NB4 (cell line): Measurements from ENCODE around the gene DRAXIN.

Source experiments
- CTCF ChIP-seq: IDR thresholded peaks from one replicate; pipeline ENCODE4 v1.5.1; 2012; ENCODE audit warnings: low read depth, low read length
- MAX ChIP-seq: IDR thresholded peaks from 2 replicates; pipeline ENCODE4 v1.6.1; 2011; ENCODE audit warnings: low read depth, low read length
- MYC ChIP-seq: IDR thresholded peaks from 2 replicates; pipeline ENCODE4 v1.6.1; 2011; ENCODE audit warnings: low read depth, low read length
- POLR2A ChIP-seq: IDR thresholded peaks from 2 replicates; pipeline ENCODE4 v1.6.1; 2011; ENCODE audit warnings: mild to moderate bottlenecking; ENCODE audit not compliant: insufficient read length; ENCODE audit errors: extremely low read depth

- TF ChIP-seq CTCF = no peak
- no peak for TF ChIP-seq POLR2A
- no peak for TF ChIP-seq MYC
- no peak for TF ChIP-seq MAX
Measured at GRCh38 chr1:11674488-11674887, 17.0 kb upstream of the DRAXIN start.
